Suppressor macrophage treated with lipopolysaccharide for 4 hours (primary cell): ENCODE data around the gene UBALD2.
A peak's percentile ranks its signal among the peaks of the same experiment; 100 is the strongest.
"Not testable (repeated sequence)": the region's sequence is repeated elsewhere in the genome, so short reads cannot be mapped to it uniquely, and the experiment has no call there.

Source experiments
- DNase-seq: peaks from one replicate; pipeline ENCODE4 v3.0.0-alpha.2; 2020

UBALD2 gene

GRCh38 chr17:76278268-76278908, 13.2 kb downstream of the UBALD2 start:
- DNase-seq = no peak

- DNase-seq = peak; percentile 92
Measured at GRCh38 chr17:76278952-76279741, 14.0 kb downstream of the UBALD2 start.

GRCh38 chr17:76279742-76280287, 14.7 kb downstream of the UBALD2 start:
- no peak for DNase-seq

- DNase-seq = no peak
Measured at GRCh38 chr17:76280650-76281049, 15.5 kb downstream of the UBALD2 start.

- DNase-seq = no peak
Measured at GRCh38 chr17:76281573-76282371, 16.6 kb downstream of the UBALD2 start.

- DNase-seq = no peak
Measured at GRCh38 chr17:76292567-76292966, 27.4 kb downstream of the UBALD2 start.

- no peak for DNase-seq
Measured at GRCh38 chr17:76293106-76293505, 28.0 kb downstream of the UBALD2 start.

GRCh38 chr17:76296186-76296585, 31.0 kb downstream of the UBALD2 start:
- DNase-seq = no peak

GRCh38 chr17:76296889-76297288, 31.7 kb downstream of the UBALD2 start:
- no peak for DNase-seq

- no peak for DNase-seq
Measured at GRCh38 chr17:76297436-76297835, 32.3 kb downstream of the UBALD2 start.

- no peak for DNase-seq
Measured at GRCh38 chr17:76304226-76305134, 39.3 kb downstream of the UBALD2 start.

GRCh38 chr17:76305135-76305454, 39.9 kb downstream of the UBALD2 start:
- not testable (repeated sequence) for DNase-seq

- DNase-seq = no peak
Measured at GRCh38 chr17:76307299-76307965, 42.3 kb downstream of the UBALD2 start.

GRCh38 chr17:76307966-76308338, 42.8 kb downstream of the UBALD2 start, which contains the start of gene QRICH2:
QRICH2 (minus strand) TSS chr17:76308276; CDS start chr17:76307998, 278 bp downstream.
- no peak for DNase-seq

- no peak for DNase-seq
Measured at GRCh38 chr17:76309461-76309860, 44.3 kb downstream of the UBALD2 start.

- no peak for DNase-seq
Measured at GRCh38 chr17:76312735-76313134, 47.6 kb downstream of the UBALD2 start.

GRCh38 chr17:76314392-76315227, 49.5 kb downstream of the UBALD2 start:
- DNase-seq = no peak

- no peak for DNase-seq
Measured at GRCh38 chr17:76317535-76317934, 52.4 kb downstream of the UBALD2 start.

- DNase-seq = no peak
Measured at GRCh38 chr17:76318586-76318985, 53.4 kb downstream of the UBALD2 start.
